DMS53 (cell line): ENCODE data around the gene ERAL1.
A peak's percentile ranks its signal among the peaks of the same experiment; 100 is the strongest.
"Not testable (repeated sequence)": the region's sequence is repeated elsewhere in the genome, so short reads cannot be mapped to it uniquely, and the experiment has no call there.

Source experiments
- DNase-seq: peaks from one replicate; lab custom pipeline; 2025; lab: John Stamatoyannopoulos, UW

ERAL1 gene

GRCh38 chr17:28879886-28880571, 25.2 kb downstream of the ERAL1 start:
- DNase-seq = no peak

- no peak for DNase-seq
Observed at GRCh38 chr17:28880572-28880945, 25.7 kb downstream of the ERAL1 start.

GRCh38 chr17:28881533-28882056, 26.8 kb downstream of the ERAL1 start:
- no peak for DNase-seq

GRCh38 chr17:28882154-28882895, 27.5 kb downstream of the ERAL1 start:
- no peak for DNase-seq

GRCh38 chr17:28883967-28884702, 29.3 kb downstream of the ERAL1 start:
- DNase-seq = no peak

- DNase-seq = no peak
Observed at GRCh38 chr17:28885363-28885762, 30.5 kb downstream of the ERAL1 start.

- DNase-seq = no peak
Observed at GRCh38 chr17:28885951-28886350, 31.1 kb downstream of the ERAL1 start.

- DNase-seq = no peak
Observed at GRCh38 chr17:28887871-28888471, 33.2 kb downstream of the ERAL1 start.

- no peak for DNase-seq
Observed at GRCh38 chr17:28888832-28889231, 34.0 kb downstream of the ERAL1 start.

GRCh38 chr17:28889996-28890395, 35.2 kb downstream of the ERAL1 start:
- DNase-seq = no peak

- DNase-seq = no peak
Observed at GRCh38 chr17:28891201-28891600, 36.4 kb downstream of the ERAL1 start.

GRCh38 chr17:28892024-28892423, 37.2 kb downstream of the ERAL1 start:
- no peak for DNase-seq

- not testable (repeated sequence) for DNase-seq
Observed at GRCh38 chr17:28893248-28894183, 38.7 kb downstream of the ERAL1 start.

- DNase-seq = no peak
Observed at GRCh38 chr17:28895794-28896447, 41.1 kb downstream of the ERAL1 start.

GRCh38 chr17:28896491-28896883, 41.7 kb downstream of the ERAL1 start:
- DNase-seq = no peak

- DNase-seq = peak; percentile 60
Observed at GRCh38 chr17:28896884-28897768, 42.3 kb downstream of the ERAL1 start, which contains the start of gene FLOT2. Gene FLOT2 (minus strand): TSS chr17:28897733. CDS start chr17:28897574, 159 bp downstream.

- peak; percentile 10 for DNase-seq
Observed at GRCh38 chr17:28897769-28898526, 43.1 kb downstream of the ERAL1 start.

- DNase-seq = no peak
Observed at GRCh38 chr17:28898527-28898955, 43.7 kb downstream of the ERAL1 start.
